Thyroid gland (tissue), 4 donors: ENCODE measurements around the gene ABI3BP. TPM values are rescaled to one million over a fixed set of nuclear protein-coding genes. Genes with fewer than 3 reads are reported as not detected.

Experiments
- DNase-seq, 2 donors: peaks; one replicate each; pipeline ENCODE4 v3.0.0-alpha.2; 2019
- H3K27ac ChIP-seq, 3 donors: fragments of 200-600 bp; sonication (generic); 1 replicate in 2 of 3; 2 replicates in 1 of 3; pipeline ENCODE4 v1.5.1; 2016 to 2019; ENCODE audit warnings: mild to moderate bottlenecking in 1 of 3, moderate library complexity in 1 of 3
- H3K27me3 ChIP-seq: fragments of 200-600 bp; sonication (generic); one replicate; pipeline ENCODE4 v1.5.1; 2019
- H3K36me3 ChIP-seq, 2 donors: fragments of 200-600 bp; sonication (generic); one replicate each; pipeline ENCODE4 v1.5.1; 2016 to 2019
- H3K4me1 ChIP-seq, 2 donors: fragments of 200-600 bp; sonication (generic); one replicate each; pipeline ENCODE4 v1.5.1; 2017 to 2019
- H3K4me3 ChIP-seq, 3 donors: fragments of 200-600 bp; sonication (generic); replicated peaks in 1 of 3; 1 replicate in 2 of 3; 2 replicates in 1 of 3; pipeline ENCODE4 v1.5.1; 2016; ENCODE audit warnings: mild to moderate bottlenecking in 1 of 3
- H3K9me3 ChIP-seq: fragments of 200-600 bp; sonication (generic); one replicate; pipeline ENCODE4 v1.5.1; 2017
- POLR2A ChIP-seq, 2 donors: fragments of 450-650 bp; IDR thresholded peaks; one replicate each; pipeline ENCODE4 v1.6.1; 2017; ENCODE audit warnings: antibody characterized with exemption in 2 of 2, mild to moderate bottlenecking in 2 of 2, moderate library complexity in 1 of 2
- WGBS, 2 donors: methylation state at CpG; one replicate each; pipeline ENCODE4 v1.1.5; 2017; 5-methylcytosine and 5-hydroxymethylcytosine counted together
- intact Hi-C: fragments of 100-400 bp; cut with DNase I; formaldehyde crosslinking; loops from one replicate; pipeline ENCODE4 v1.15.1; 2023
- total RNA-seq, 4 donors: library from RNA; depleted of rRNA; stranded (reverse); fragments of >200 nt; gene quantifications; one replicate each; pipeline ENCODE4 v1.2.3, GENCODE V29; 2016
- TF ChIP-seq, protein P1 (sequence below), 6 experiments: fragments of 200-600 bp in 3 of 6; fragments of 450-650 bp in 3 of 6; sonication (generic) in 3 of 6; IDR thresholded peaks; one replicate each; pipeline ENCODE4 v1.5.1; 2016 to 2019; ENCODE audit warnings: antibody characterized with exemption in 6 of 6, mild to moderate bottlenecking in 2 of 6, inconsistent platforms in 1 of 6, moderate library complexity in 1 of 6

The ABI3BP gene
- total RNA-seq, 4 donors from 2014 or later, result 68.7 to 133 (median 96.8) TPM

DNA sequence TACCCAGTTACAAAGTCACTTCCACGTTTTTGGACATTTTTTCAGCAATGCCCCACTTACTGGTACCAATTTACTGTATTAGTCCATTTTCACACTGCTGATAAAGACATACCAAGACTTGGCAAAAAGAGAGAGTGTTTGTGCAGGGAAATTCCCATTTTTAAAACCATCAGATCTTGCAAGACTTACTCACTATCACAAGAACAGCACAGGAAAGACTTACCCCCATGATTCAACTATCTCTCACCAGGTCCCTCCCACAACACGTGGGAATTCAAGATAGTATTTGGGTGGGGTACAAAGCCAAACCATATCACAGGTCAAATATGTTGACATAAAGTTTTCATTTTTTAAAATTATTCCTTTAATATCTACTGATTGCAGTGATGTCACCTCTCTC is 16.2 kb upstream of the ABI3BP start:
- Histone ChIP-seq H3K4me1 (no peaks in the 10 kb centered on the region), H3K4me3 (no peak overlapping the region), H3K9me3 (no peaks in the 10 kb centered on the region), H3K36me3 (no peaks in the 10 kb centered on the region), H3K27ac (no peak overlapping the region), H3K27me3 (no peaks in the 10 kb centered on the region)
- no peak for TF ChIP-seq POLR2A (IDR thresholded peaks at IDR 0.05)
- TF ChIP-seq, protein P1, sequence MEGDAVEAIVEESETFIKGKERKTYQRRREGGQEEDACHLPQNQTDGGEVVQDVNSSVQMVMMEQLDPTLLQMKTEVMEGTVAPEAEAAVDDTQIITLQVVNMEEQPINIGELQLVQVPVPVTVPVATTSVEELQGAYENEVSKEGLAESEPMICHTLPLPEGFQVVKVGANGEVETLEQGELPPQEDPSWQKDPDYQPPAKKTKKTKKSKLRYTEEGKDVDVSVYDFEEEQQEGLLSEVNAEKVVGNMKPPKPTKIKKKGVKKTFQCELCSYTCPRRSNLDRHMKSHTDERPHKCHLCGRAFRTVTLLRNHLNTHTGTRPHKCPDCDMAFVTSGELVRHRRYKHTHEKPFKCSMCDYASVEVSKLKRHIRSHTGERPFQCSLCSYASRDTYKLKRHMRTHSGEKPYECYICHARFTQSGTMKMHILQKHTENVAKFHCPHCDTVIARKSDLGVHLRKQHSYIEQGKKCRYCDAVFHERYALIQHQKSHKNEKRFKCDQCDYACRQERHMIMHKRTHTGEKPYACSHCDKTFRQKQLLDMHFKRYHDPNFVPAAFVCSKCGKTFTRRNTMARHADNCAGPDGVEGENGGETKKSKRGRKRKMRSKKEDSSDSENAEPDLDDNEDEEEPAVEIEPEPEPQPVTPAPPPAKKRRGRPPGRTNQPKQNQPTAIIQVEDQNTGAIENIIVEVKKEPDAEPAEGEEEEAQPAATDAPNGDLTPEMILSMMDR (IDR thresholded peaks at IDR 0.05), result no peak
- DNase-seq, result no peak
- intact Hi-C loops, result no loop called here
- WGBS, 2 donors, result 52 to 64% methylated on average over 2 of the region's 2 CpGs

DNA sequence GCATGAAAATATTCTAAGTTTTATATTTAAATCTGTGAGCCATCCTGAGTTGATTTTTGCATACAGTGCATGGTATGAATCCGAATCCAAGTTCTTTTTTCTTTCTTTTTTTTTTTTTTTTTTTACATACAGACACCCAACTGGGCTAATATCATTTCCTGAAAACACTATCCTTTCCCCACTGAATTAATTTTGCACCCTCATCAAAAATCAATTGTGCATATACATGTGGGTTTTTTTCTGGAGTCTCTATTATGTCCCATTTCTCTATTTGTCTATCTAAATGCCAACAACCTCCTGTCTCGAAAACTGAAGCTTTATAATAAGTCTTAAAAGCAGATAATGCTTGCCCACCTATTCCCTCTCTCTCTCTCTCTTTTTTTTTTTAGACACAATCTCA is 5.9 kb upstream of the ABI3BP start:
- H3K4me1 ChIP-seq, result peaks cover 6 to 10% of the 10 kb centered on the region in 2 donors
- H3K9me3 ChIP-seq, result no peaks in the 10 kb centered on the region
- TF ChIP-seq, protein P1 (IDR thresholded peaks at IDR 0.05), result no peak
- no peak for TF ChIP-seq POLR2A (IDR thresholded peaks at IDR 0.05)
- H3K36me3 ChIP-seq, result no peaks in the 10 kb centered on the region
- WGBS, 2 donors, result 94 to 95% methylated on average over 2 of the region's 2 CpGs
- no peak overlapping the region for H3K4me3 ChIP-seq
- no peak for DNase-seq
- no peaks in the 10 kb centered on the region for H3K27me3 ChIP-seq
- intact Hi-C loops, result no loop called here
- H3K27ac ChIP-seq, result no peak overlapping the region

DNA sequence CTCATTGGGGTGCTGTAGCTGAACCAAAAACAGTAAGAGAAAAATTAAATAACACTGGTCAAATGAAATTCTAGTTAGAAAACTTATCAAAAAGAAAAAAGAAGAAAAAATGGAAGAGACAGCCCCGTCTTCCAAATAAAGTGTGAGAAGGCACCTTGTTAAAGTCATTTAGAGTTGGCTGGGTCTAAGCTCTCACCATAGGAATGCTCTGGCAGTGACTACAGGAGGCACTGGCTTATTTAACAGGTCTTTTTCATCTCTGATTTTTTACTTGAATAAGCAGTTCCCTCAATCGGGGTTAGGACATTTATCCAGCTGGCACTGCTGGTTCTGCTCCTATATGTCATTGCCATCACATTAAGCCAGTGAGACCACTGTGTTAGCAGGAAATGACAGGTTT is 1.6 kb upstream of the ABI3BP start:
- 29 to 40% methylated on average over 2 of the region's 2 CpGs for WGBS, 2 donors
- TF ChIP-seq, protein P1 (IDR thresholded peaks at IDR 0.05), result no peak
- no peak for TF ChIP-seq POLR2A (IDR thresholded peaks at IDR 0.05)
- intact Hi-C loops, result no loop called here
- no peaks in the 10 kb centered on the region for H3K36me3 ChIP-seq
- H3K4me3 ChIP-seq, result no peak overlapping the region
- peak overlapping the region in 1 of 3 donors; percentile 41 for H3K27ac ChIP-seq
- DNase-seq, result peak; percentile 24 to 25
- no peaks in the 10 kb centered on the region for H3K9me3 ChIP-seq
- no peaks in the 10 kb centered on the region for H3K27me3 ChIP-seq
- peaks cover 10 to 11% of the 10 kb centered on the region in 2 donors for H3K4me1 ChIP-seq

DNA sequence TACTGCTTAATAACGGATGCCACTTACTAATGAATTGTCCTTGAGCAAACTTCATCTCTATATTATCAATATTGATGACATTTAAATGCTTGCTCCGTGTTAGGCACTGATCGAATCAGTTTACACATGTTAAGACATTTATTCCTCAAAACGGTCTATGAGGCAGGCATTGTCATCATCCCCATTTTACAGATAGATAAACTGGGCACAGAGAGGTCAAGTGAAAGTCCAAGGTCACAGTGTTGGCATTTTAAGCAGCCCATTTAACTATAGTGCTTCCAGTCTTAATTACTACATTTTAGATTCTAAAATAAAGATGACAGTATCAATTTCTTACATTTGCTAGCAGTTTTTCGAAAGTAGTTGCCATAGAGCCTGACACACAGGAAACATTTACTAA is 966 bp upstream of the ABI3BP start:
- Histone ChIP-seq H3K4me3 (no peak overlapping the region), H3K27me3 (no peaks in the 10 kb centered on the region), H3K9me3 (no peaks in the 10 kb centered on the region), H3K36me3 (no peaks in the 10 kb centered on the region), H3K4me1 (peaks cover 10 to 14% of the 10 kb centered on the region in 2 donors), H3K27ac (peak overlapping the region in 1 of 3 donors; percentile 79)
- no peak for TF ChIP-seq POLR2A (IDR thresholded peaks at IDR 0.05)
- TF ChIP-seq, protein P1 (IDR thresholded peaks at IDR 0.05), result no peak
- DNase-seq, result no peak
- 87 to 88% methylated on average over 5 of the region's 5 CpGs for WGBS, 2 donors
- intact Hi-C loops, result no loop called here

DNA sequence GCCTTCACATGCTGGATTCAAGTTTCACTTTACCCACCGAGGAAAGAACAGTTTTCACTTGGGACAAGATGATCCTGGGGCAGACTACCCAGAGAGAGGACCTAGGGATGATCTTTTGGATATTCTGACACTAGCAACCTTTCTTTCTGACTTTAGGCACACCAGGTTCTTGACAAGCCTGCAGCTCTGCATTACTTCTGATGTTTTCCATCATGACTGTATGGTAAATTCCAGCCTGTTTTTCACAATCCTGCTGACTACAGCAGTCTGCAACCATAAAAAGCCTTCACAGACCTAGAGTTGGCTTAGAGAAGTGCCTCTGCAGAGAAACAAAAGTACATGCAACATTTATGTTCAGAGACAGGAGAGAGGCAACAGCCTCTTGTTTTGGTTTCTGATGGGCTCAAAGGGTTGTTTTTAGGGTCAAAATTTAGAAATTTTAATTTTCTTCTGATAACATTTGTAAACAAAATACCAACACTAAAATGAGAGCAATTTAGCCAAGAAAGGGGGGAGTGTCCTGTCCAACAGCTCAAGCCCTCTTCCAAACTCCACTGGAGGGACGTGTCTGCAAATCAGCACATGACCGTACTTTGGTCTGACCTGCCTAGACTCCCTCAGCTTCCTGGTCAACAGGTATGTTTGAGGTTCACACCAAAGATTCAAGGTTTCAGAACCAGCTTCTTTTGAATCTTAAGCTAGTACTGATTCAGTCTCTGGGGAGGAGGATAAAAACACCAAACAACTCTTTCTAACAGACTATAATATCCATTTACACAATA is 799 bp downstream of the ABI3BP start:
- Histone ChIP-seq H3K4me1 (peaks cover 20 to 21% of the 10 kb centered on the region in 2 donors), H3K4me3 (peak overlapping the region in 2 of 3 donors; percentile 9 to 10), H3K27me3 (no peaks in the 10 kb centered on the region), H3K9me3 (no peaks in the 10 kb centered on the region), H3K27ac (peak overlapping the region; percentile 78 to 88 (median 79)), H3K36me3 (no peaks in the 10 kb centered on the region)
- peak; percentile 58 to 62 for DNase-seq
- WGBS, 2 donors, result 8 to 9% methylated on average over 3 of the region's 3 CpGs
- TF ChIP-seq POLR2A (IDR thresholded peaks at IDR 0.05), result peak in 1 of 2 donors; percentile 52
- TF ChIP-seq, protein P1 (IDR thresholded peaks at IDR 0.05), result peak in 1 of 6 experiments; percentile 11
- intact Hi-C loops, result no loop called here
